Spinal cord (tissue), 10 donors: Measurements from ENCODE around the gene HCAR3. TPM values are rescaled to one million over a fixed set of nuclear protein-coding genes. Genes with fewer than 3 reads are reported as not detected.
"Not testable (repeated sequence)": the region's sequence is repeated elsewhere in the genome, so short reads cannot be mapped to it uniquely, and the experiment has no call there.

Source experiments
- DNase-seq, 6 donors: peaks; one replicate each; pipeline versions ENCODE4 v3.0.0 to v3.0.0-alpha.2; 2013 to 2015; ENCODE audit warnings: low spot score in 6 of 6, low read depth in 4 of 6
- H3K27ac ChIP-seq: one replicate; pipeline ENCODE4 v1.5.1; 2013; ENCODE audit warnings: low read depth, low read length, control low read depth
- H3K27me3 ChIP-seq: one replicate; pipeline ENCODE4 v1.6.1; 2013; ENCODE audit warnings: low read length; ENCODE audit not compliant: control insufficient read depth, insufficient read depth
- H3K36me3 ChIP-seq: one replicate; pipeline ENCODE4 v1.6.1; 2013; ENCODE audit warnings: low read length; ENCODE audit not compliant: control insufficient read depth, insufficient read depth
- H3K4me1 ChIP-seq: one replicate; pipeline ENCODE4 v1.6.1; 2013; ENCODE audit warnings: low read length; ENCODE audit not compliant: control insufficient read depth, insufficient read depth
- H3K4me3 ChIP-seq: one replicate; pipeline ENCODE4 v1.5.1; 2013; ENCODE audit warnings: low read depth, low read length, control low read depth
- H3K9me3 ChIP-seq: one replicate; pipeline ENCODE4 v1.6.1; 2013; ENCODE audit warnings: low read length; ENCODE audit not compliant: control insufficient read depth, insufficient read depth
- WGBS: methylation state at CpG from one replicate; pipeline ENCODE4 v1.1.5; 2013; ENCODE audit warnings: missing lambda C conversion rate; ENCODE audit not compliant: insufficient coverage; 5-methylcytosine and 5-hydroxymethylcytosine counted together
- polyA plus RNA-seq, 2 donors: library from polyadenylated mRNA; unstranded; fragments of 120-200 nt; gene quantifications; one replicate each; pipeline ENCODE4 v1.2.1, GENCODE V29; 2013; ENCODE audit not compliant: insufficient read length in 2 of 2
- small RNA-seq: library from RNA; depleted of rRNA; stranded (forward); fragments of <200 nt; gene quantifications from one replicate; pipeline ENCODE3, GENCODE V24; 2014; ENCODE audit warnings: low replicate concordance
- total RNA-seq, 2 donors: library from RNA; depleted of rRNA in 1 of 2; stranded (reverse); fragments of 120-200 nt in 1 of 2; fragments of >200 nt in 1 of 2; gene quantifications; one replicate each; pipeline versions ENCODE4 v1.2.3 to v1.2.4, GENCODE V29; 2013 to 2014
- donor health status: healthy.

The HCAR3 gene
- total and polyA plus RNA-seq, 4 donors = 0.44 to 1.3 TPM; not detected in 2

- H3K9me3 ChIP-seq, DNase-seq: not testable (repeated sequence)
- 100% methylated on average over 4 of the region's 6 CpGs for WGBS
Observed at GRCh38 chr12:122680989-122681388, 35.6 kb downstream of the HCAR3 start.

GRCh38 chr12:122676781-122677180 is 39.8 kb downstream of the HCAR3 start:
- not testable (repeated sequence) for DNase-seq, H3K27ac ChIP-seq, H3K9me3 ChIP-seq, H3K36me3 ChIP-seq, H3K27me3 ChIP-seq, H3K4me1 ChIP-seq, H3K4me3 ChIP-seq
- 96% methylated on average over 30 of the region's 32 CpGs for WGBS

More at GRCh38 chr12:122680989-122681388, 35.6 kb downstream of the HCAR3 start:
- H3K4me1 ChIP-seq, H3K4me3 ChIP-seq, H3K27ac ChIP-seq, H3K27me3 ChIP-seq, H3K36me3 ChIP-seq: not testable (repeated sequence)

- not testable (repeated sequence) for H3K4me1 ChIP-seq, H3K9me3 ChIP-seq, H3K36me3 ChIP-seq, H3K27ac ChIP-seq, DNase-seq, H3K27me3 ChIP-seq, H3K4me3 ChIP-seq
- 89% methylated on average over 4 of the region's 8 CpGs for WGBS
Observed at GRCh38 chr12:122676015-122676414, 40.6 kb downstream of the HCAR3 start.

DNA sequence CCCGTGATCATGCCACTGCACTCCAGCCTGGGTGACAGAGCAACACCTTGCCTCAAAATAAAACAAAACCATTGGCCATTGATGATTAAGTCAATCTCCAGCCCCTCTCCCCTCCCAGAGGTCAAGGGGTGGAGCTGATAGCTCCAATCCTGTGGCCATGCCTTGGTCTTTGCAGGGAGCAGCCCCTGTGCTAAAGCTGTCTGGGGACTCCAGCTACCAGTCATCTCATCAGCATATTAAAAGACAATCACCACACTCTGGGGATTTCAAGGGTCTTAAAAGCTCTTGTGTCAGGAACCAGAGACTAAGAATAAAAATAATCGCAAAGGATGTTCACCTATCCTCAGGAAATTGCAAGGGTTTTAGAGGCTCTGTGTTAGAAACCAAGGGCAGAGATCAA is 44.1 kb downstream of the HCAR3 start:
- WGBS = 100% methylated on average over 1 of the region's 2 CpGs

GRCh38 chr12:122669397-122670070 is 47.1 kb downstream of the HCAR3 start:
- H3K27me3 ChIP-seq = no peaks in the 10 kb centered on the region
- H3K9me3 ChIP-seq = no peaks in the 10 kb centered on the region
- H3K4me3 ChIP-seq = no peak overlapping the region
- no peaks in the 10 kb centered on the region for H3K36me3 ChIP-seq
- WGBS = 67% methylated on average over 1 of the region's 5 CpGs
- no peak for DNase-seq
- H3K4me1 ChIP-seq = no peaks in the 10 kb centered on the region
- no peak overlapping the region for H3K27ac ChIP-seq

More for the DNA sequence above, 44.1 kb downstream of the HCAR3 start:
- H3K36me3 ChIP-seq = no peaks in the 10 kb centered on the region
- H3K4me3 ChIP-seq = no peak overlapping the region
- no peaks in the 10 kb centered on the region for H3K9me3 ChIP-seq
- no peak for DNase-seq
- no peak overlapping the region for H3K27ac ChIP-seq
- no peaks in the 10 kb centered on the region for H3K4me1 ChIP-seq
- H3K27me3 ChIP-seq = no peaks in the 10 kb centered on the region

GRCh38 chr12:122668268-122668667 is 48.3 kb downstream of the HCAR3 start:
- Histone ChIP-seq H3K36me3 (no peaks in the 10 kb centered on the region), H3K9me3 (no peaks in the 10 kb centered on the region), H3K27me3 (no peaks in the 10 kb centered on the region), H3K27ac (no peak overlapping the region), H3K4me1 (no peaks in the 10 kb centered on the region), H3K4me3 (no peak overlapping the region)
- DNase-seq = no peak
- no CpG with 5 or more reads among the region's 2 CpGs for WGBS

DNA sequence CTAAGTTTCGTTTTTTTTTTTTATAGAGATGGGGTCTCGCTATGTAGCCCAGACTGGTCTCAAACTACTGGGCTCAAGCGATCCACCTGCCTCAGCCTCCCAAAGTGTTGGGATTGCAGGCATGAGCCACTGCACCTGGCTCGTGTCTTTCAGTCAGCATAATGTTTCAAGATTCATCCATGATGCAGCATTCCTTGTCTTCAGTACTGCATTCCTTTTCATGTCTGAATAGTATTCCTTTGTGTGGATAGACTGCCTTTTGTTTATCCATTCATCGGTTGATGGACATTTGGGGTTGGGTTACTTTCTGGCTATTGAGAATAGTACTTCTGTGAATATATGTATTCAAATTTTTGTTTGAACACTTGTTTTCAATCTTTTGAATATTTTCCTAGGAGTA is 50.9 kb downstream of the HCAR3 start:
- H3K36me3 ChIP-seq = no peaks in the 10 kb centered on the region
- no peak for DNase-seq
- no peaks in the 10 kb centered on the region for H3K4me1 ChIP-seq
- H3K27me3 ChIP-seq = no peaks in the 10 kb centered on the region
- 100% methylated on average over 1 of the region's 5 CpGs for WGBS
- H3K4me3 ChIP-seq = no peak overlapping the region
- H3K9me3 ChIP-seq = no peaks in the 10 kb centered on the region
- H3K27ac ChIP-seq = no peak overlapping the region

DNA sequence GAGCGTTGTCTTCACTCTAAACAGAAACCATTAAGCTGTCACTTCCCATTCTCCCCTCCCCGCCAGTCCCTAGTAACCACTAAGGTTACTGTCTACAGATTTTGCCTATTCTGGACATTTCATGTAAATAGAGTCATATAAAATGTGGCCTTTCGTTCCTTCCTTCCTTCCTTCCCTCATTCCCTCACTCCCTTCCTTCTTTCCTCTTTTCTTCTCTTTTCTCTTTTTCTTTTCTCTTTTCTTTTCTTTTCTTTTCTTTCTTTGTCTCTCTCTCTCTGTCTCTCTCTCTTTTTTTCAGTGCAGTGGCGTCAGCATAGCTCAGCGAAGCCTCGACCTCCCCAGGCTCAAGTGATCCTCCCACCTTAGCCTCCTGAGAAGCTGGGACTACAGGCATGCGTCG is 51.3 kb downstream of the HCAR3 start:
- no peak overlapping the region for H3K27ac ChIP-seq
- no peaks in the 10 kb centered on the region for H3K4me1 ChIP-seq
- no peak for DNase-seq
- no peaks in the 10 kb centered on the region for H3K36me3 ChIP-seq
- H3K9me3 ChIP-seq = no peaks in the 10 kb centered on the region
- no peaks in the 10 kb centered on the region for H3K27me3 ChIP-seq
- no peak overlapping the region for H3K4me3 ChIP-seq
- WGBS = 80% methylated on average over 2 of the region's 8 CpGs

Small RNA genes within 50 kb of the gene (small RNA-seq; reads per million reads assigned to genes)
- gene AC026333.2 = not detected

Other genes starting within 250 kb of the HCAR3 start
- gene ZCCHC8, start 215.9 kb downstream of the HCAR3 start, total RNA-seq = 10 to 100 TPM; 25.7 to 30.2 TPM
- 10 to 100 TPM; 32.3 to 40.3 TPM for gene ZCCHC8, start 215.9 kb downstream of the HCAR3 start, polyA plus RNA-seq
- 10 to 100 TPM; 75.4 to 98.2 TPM for gene RSRC2, start 189.9 kb downstream of the HCAR3 start, total RNA-seq
- gene RSRC2, start 189.9 kb downstream of the HCAR3 start, polyA plus RNA-seq = 100 to 1,000 TPM; 148 to 159 TPM
- 10 to 100 TPM; 27.2 to 27.9 TPM for gene KNTC1, start 189.6 kb downstream of the HCAR3 start, total RNA-seq
- 10 to 100 TPM; 15.0 to 23.8 TPM for gene KNTC1, start 189.6 kb downstream of the HCAR3 start, polyA plus RNA-seq
- gene HCAR2, start 13.5 kb downstream of the HCAR3 start, total RNA-seq = 1 to 10 TPM in 1 of 2 donors, under 1 TPM in 1; 0.44 to 1.1 TPM
- gene HCAR2, start 13.5 kb downstream of the HCAR3 start, polyA plus RNA-seq = under 1 TPM; 0.25 to 0.26 TPM
- 1 to 10 TPM; 1.7 to 8.0 TPM for gene HCAR1, start 14.0 kb upstream of the HCAR3 start, total RNA-seq
- gene HCAR1, start 14.0 kb upstream of the HCAR3 start, polyA plus RNA-seq = 1 to 10 TPM in 1 of 2 donors, under 1 TPM in 1; 0.84 to 2.1 TPM
- 10 to 100 TPM; 44.2 to 50.2 TPM for gene DENR, start 36.0 kb upstream of the HCAR3 start, total RNA-seq
- gene DENR, start 36.0 kb upstream of the HCAR3 start, polyA plus RNA-seq = 10 to 100 TPM; 68.2 to 72.5 TPM
- gene CCDC62, start 57.8 kb upstream of the HCAR3 start, total RNA-seq = 1 to 10 TPM; 2.0 to 3.1 TPM
- 1 to 10 TPM in 1 of 2 donors, under 1 TPM in 1; 0.98 to 1.3 TPM for gene CCDC62, start 57.8 kb upstream of the HCAR3 start, polyA plus RNA-seq
- gene HIP1R, start 118.6 kb upstream of the HCAR3 start, total RNA-seq = 10 to 100 TPM; 37.5 to 43.0 TPM
- 10 to 100 TPM; 56.6 to 71.4 TPM for gene HIP1R, start 118.6 kb upstream of the HCAR3 start, polyA plus RNA-seq
- gene VPS37B, start 179.3 kb upstream of the HCAR3 start, total RNA-seq = 10 to 100 TPM; 13.7 to 23.4 TPM
- gene VPS37B, start 179.3 kb upstream of the HCAR3 start, polyA plus RNA-seq = 10 to 100 TPM; 40.6 to 43.2 TPM
- gene ABCB9, start 249.7 kb upstream of the HCAR3 start, total RNA-seq = 10 to 100 TPM; 12.5 to 15.7 TPM
- 10 to 100 TPM; 16.4 to 24.4 TPM for gene ABCB9, start 249.7 kb upstream of the HCAR3 start, polyA plus RNA-seq